ENCODE measurements around the gene HMCES. TPM values are rescaled to one million over a fixed set of nuclear protein-coding genes. Genes with fewer than 3 reads are reported as not detected.
"Not testable (repeated sequence)": the region's sequence is repeated elsewhere in the genome, so short reads cannot be mapped to it uniquely, and the experiment has no call there.

The HMCES gene
- total and polyA plus RNA-seq, 5 donors from 2014 or later: 64.1 to 115 (median 91.2) TPM

DNA sequence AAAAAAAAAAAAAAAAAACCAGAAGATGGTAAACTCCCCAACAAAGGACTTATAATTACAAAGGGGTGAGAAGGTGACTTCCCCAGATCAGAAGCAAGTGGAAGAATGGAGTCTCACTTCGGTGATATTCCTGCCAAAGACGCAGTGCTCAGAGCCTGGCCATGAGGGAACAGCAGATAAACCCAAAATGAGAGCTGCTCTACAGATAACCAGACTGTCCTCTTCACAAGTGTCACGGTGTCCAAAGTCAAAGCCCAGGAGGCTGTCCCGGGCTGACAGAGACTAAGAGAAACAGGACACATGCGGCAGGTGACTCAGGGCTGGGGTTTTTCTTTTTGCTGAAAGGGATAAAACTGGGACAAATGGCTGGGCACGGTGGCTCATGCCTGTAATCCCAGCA lies 48.8 kb downstream of the HMCES start:
- no peak overlapping the region for H3K27ac Mint-ChIP-seq
- H3K27ac ChIP-seq (ENCODE audit: insufficient read depth, low read length, poor library complexity, severe bottlenecking): no peak overlapping the region
- H3K36me3 ChIP-seq (ENCODE audit: control insufficient read depth, insufficient read depth, low read length): no peaks in the 10 kb centered on the region
- no peaks in the 10 kb centered on the region for H3K9me3 Mint-ChIP-seq
- H3K4me1 ChIP-seq (ENCODE audit: control insufficient read depth, insufficient read depth, low read length, poor library complexity, severe bottlenecking): no peaks in the 10 kb centered on the region
- H3K27me3 ChIP-seq (ENCODE audit: control insufficient read depth, insufficient read depth, low read length): no peaks in the 10 kb centered on the region
- H3K4me3 Mint-ChIP-seq: no peak overlapping the region
- no peak for DNase-seq
- peaks cover 5% of the 10 kb centered on the region for H3K27me3 Mint-ChIP-seq
- no peak for ATAC-seq (ENCODE audit: low read depth in 2 of 2)
- H3K36me3 Mint-ChIP-seq: no peaks in the 10 kb centered on the region
- H3K4me3 ChIP-seq (ENCODE audit: low read depth, low read length): no peak overlapping the region
- H3K9me3 ChIP-seq (ENCODE audit: control insufficient read depth in 2 of 2, low read length in 2 of 2): no peaks in the 10 kb centered on the region
- H3K4me1 Mint-ChIP-seq: no peaks in the 10 kb centered on the region

DNA sequence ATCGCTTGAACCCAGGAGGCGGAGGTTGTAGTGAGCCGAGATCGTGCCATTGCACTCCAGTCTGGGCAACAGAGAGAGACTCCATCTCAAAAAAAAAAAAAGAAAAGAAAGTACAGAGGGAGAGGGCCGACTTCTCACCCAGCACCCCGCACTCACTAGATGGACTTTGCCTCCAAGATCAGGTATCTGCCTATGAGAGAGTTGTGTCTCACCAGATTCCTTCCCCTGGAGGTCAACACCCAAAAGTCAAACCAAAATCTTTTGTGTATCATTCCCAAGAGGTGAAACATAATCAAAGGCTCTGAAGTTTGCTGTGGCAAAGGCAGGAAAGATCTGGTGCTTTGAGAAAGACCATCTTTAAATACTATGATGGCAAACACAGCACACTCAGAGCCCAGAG lies 51.2 kb downstream of the HMCES start:
- Mint-ChIP-seq H3K27ac (no peak overlapping the region), H3K4me3 (no peak overlapping the region), H3K4me1 (no peaks in the 10 kb centered on the region), H3K9me3 (no peaks in the 10 kb centered on the region), H3K36me3 (no peaks in the 10 kb centered on the region), H3K27me3 (peaks cover 5% of the 10 kb centered on the region)
- DNase-seq (no peak), ATAC-seq (ENCODE audit: low read depth in 2 of 2) (no peak)
- Histone ChIP-seq H3K4me3 (ENCODE audit: low read depth, low read length) (no peak overlapping the region), H3K27ac (ENCODE audit: insufficient read depth, low read length, poor library complexity, severe bottlenecking) (no peak overlapping the region), H3K27me3 (ENCODE audit: control insufficient read depth, insufficient read depth, low read length) (no peaks in the 10 kb centered on the region), H3K36me3 (ENCODE audit: control insufficient read depth, insufficient read depth, low read length) (no peaks in the 10 kb centered on the region), H3K4me1 (ENCODE audit: control insufficient read depth, insufficient read depth, low read length, poor library complexity, severe bottlenecking) (no peaks in the 10 kb centered on the region), H3K9me3 (ENCODE audit: control insufficient read depth in 2 of 2, low read length in 2 of 2) (no peaks in the 10 kb centered on the region)

DNA sequence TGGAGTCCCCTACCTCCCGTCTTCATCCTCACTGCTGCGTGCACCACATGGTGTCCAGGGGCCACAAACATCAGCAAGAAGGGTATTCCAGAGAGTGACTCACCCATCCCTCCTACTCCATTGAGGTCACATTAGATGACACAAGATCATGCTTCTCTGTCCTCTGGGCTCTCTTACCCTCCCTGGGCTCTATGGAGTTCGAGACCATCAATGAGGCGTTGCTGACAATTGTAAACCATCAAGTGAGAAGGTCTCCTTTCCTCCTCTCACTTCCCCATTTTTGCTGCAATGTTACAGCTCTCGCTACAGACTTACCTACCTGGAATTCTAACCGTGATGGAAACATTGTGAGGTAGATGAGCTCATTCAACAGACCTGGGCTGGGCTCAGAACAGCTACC lies 51.7 kb downstream of the HMCES start:
- DNase-seq (no peak), ATAC-seq (ENCODE audit: low read depth in 2 of 2) (no peak)
- Histone ChIP-seq H3K27me3 (ENCODE audit: control insufficient read depth, insufficient read depth, low read length) (no peaks in the 10 kb centered on the region), H3K36me3 (ENCODE audit: control insufficient read depth, insufficient read depth, low read length) (no peaks in the 10 kb centered on the region), H3K9me3 (ENCODE audit: control insufficient read depth in 2 of 2, low read length in 2 of 2) (no peaks in the 10 kb centered on the region), H3K4me1 (ENCODE audit: control insufficient read depth, insufficient read depth, low read length, poor library complexity, severe bottlenecking) (no peaks in the 10 kb centered on the region), H3K4me3 (ENCODE audit: low read depth, low read length) (no peak overlapping the region), H3K27ac (ENCODE audit: insufficient read depth, low read length, poor library complexity, severe bottlenecking) (no peak overlapping the region)
- Mint-ChIP-seq H3K9me3 (no peaks in the 10 kb centered on the region), H3K36me3 (no peaks in the 10 kb centered on the region), H3K4me3 (no peak overlapping the region), H3K27ac (no peak overlapping the region), H3K27me3 (peaks cover 5% of the 10 kb centered on the region), H3K4me1 (no peaks in the 10 kb centered on the region)

DNA sequence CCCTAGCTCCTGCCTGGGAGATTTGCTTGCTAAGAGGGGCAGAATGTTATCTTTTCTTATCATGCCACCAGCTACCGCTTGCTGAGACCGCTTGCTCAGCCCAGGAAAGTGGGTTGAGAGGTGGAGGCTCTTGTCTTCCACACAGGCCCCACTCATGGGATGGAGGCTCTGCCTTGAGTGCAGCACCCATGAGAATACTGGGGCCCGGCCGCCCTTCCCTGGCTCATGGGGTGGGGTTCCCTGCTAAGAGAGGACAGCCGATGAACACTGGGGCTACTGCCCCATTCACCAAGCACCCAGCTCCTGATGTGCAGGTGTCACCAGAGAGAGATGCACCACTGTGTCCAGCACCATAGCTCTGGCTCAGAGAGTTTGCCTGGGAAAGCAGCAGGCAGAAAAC lies 55.2 kb downstream of the HMCES start:
- no peak for DNase-seq
- H3K36me3 Mint-ChIP-seq: no peaks in the 10 kb centered on the region
- Histone ChIP-seq H3K36me3 (ENCODE audit: control insufficient read depth, insufficient read depth, low read length) (no peaks in the 10 kb centered on the region), H3K27ac (ENCODE audit: insufficient read depth, low read length, poor library complexity, severe bottlenecking) (no peak overlapping the region), H3K27me3 (ENCODE audit: control insufficient read depth, insufficient read depth, low read length) (no peaks in the 10 kb centered on the region), H3K4me3 (ENCODE audit: low read depth, low read length) (no peak overlapping the region), H3K4me1 (ENCODE audit: control insufficient read depth, insufficient read depth, low read length, poor library complexity, severe bottlenecking) (no peaks in the 10 kb centered on the region), H3K9me3 (ENCODE audit: control insufficient read depth in 2 of 2, low read length in 2 of 2) (no peaks in the 10 kb centered on the region)
- H3K27me3 Mint-ChIP-seq: peaks cover 5% of the 10 kb centered on the region
- no peaks in the 10 kb centered on the region for H3K4me1 Mint-ChIP-seq
- H3K9me3 Mint-ChIP-seq: no peaks in the 10 kb centered on the region
- no peak overlapping the region for H3K27ac Mint-ChIP-seq
- no peak overlapping the region for H3K4me3 Mint-ChIP-seq
- no peak for ATAC-seq (ENCODE audit: low read depth in 2 of 2)

DNA sequence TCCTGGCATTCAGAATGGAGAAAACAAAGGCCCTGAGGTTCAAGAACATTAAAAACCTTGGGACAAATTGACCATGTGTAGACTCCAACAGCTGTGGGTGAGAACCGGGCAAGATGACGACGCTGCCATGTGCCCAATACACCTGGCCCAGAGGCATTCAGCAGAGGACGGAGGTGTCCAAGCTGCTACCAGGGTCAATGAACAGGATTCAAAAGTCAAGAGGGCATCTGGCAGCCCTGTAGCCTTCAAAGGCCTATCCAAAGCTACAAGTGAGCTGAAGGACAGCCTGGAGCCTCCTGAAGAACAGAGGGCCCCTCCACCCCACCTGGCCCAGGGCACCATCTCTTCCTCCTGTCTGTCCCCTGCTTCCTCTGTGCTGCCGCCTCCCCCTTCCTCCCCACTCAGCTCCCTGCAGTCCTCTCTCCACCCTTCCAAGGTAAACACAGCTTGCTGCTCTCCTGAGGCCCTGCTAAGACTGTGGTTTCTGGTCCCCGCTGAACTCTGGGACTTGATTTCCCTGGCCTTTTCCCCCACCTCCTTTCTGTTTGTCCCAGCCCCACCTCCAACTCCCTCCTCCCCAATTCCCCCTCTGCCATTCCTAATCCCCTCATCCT lies 57.5 kb downstream of the HMCES start:
- Mint-ChIP-seq H3K9me3 (no peaks in the 10 kb centered on the region), H3K27ac (no peak overlapping the region), H3K27me3 (peaks cover 5% of the 10 kb centered on the region), H3K36me3 (no peaks in the 10 kb centered on the region), H3K4me3 (no peak overlapping the region), H3K4me1 (no peaks in the 10 kb centered on the region)
- ATAC-seq (ENCODE audit: low read depth in 2 of 2) (no peak), DNase-seq (no peak)
- Histone ChIP-seq H3K36me3 (ENCODE audit: control insufficient read depth, insufficient read depth, low read length) (no peaks in the 10 kb centered on the region), H3K4me3 (ENCODE audit: low read depth, low read length) (no peak overlapping the region), H3K4me1 (ENCODE audit: control insufficient read depth, insufficient read depth, low read length, poor library complexity, severe bottlenecking) (no peaks in the 10 kb centered on the region), H3K27me3 (ENCODE audit: control insufficient read depth, insufficient read depth, low read length) (no peaks in the 10 kb centered on the region), H3K27ac (ENCODE audit: insufficient read depth, low read length, poor library complexity, severe bottlenecking) (no peak overlapping the region), H3K9me3 (ENCODE audit: control insufficient read depth in 2 of 2, low read length in 2 of 2) (no peaks in the 10 kb centered on the region)

DNA sequence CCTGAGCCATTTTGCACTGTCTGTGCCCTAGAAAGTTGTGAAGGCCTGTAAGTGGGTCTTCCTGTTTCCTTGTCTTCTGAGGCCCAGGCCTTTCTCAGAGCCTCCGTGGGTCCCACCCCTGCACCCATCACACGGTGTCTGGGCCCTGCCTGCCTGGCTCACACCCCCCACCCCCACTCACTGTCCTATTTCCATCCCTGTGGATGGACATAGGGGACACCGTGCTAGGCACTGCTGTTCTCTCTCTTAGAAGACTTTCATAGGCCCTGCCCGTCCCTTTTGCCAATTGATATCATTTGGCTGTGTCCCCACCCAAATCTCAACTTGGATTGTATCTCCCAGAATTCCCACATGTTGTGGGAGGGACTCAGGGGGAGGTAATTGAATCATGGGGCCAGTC lies 59.0 kb downstream of the HMCES start:
- not testable (repeated sequence) for H3K27me3 ChIP-seq (ENCODE audit: control insufficient read depth, insufficient read depth, low read length); DNase-seq; H3K36me3 Mint-ChIP-seq; H3K27me3 Mint-ChIP-seq; H3K4me1 Mint-ChIP-seq; H3K9me3 ChIP-seq (ENCODE audit: control insufficient read depth in 2 of 2, low read length in 2 of 2); H3K9me3 Mint-ChIP-seq; H3K4me3 Mint-ChIP-seq; ATAC-seq (ENCODE audit: low read depth in 2 of 2); H3K36me3 ChIP-seq (ENCODE audit: control insufficient read depth, insufficient read depth, low read length); H3K27ac Mint-ChIP-seq; H3K4me1 ChIP-seq (ENCODE audit: control insufficient read depth, insufficient read depth, low read length, poor library complexity, severe bottlenecking); H3K4me3 ChIP-seq (ENCODE audit: low read depth, low read length); H3K27ac ChIP-seq (ENCODE audit: insufficient read depth, low read length, poor library complexity, severe bottlenecking)

DNA sequence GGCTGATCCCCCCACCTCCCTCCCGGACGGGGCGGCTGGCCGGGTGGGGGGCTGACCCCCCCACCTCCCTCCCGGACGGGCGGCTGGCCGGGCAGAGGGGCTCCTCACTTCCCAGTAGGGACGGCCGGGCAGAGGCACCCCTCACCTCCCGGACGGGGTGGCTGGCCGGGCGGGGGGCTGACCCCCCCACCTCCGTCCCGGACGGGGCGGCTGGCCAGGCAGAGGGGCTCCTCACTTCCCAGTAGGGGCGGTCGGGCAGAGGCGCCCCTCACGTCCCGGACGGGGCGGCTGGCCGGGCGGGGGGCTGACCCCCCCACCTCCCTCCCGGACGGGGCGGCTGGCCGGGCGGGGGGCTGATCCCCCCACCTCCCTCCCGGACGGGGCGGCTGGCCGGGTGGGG lies 60.5 kb downstream of the HMCES start:
- not testable (repeated sequence) for H3K4me3 ChIP-seq (ENCODE audit: low read depth, low read length); H3K4me1 Mint-ChIP-seq; H3K27me3 ChIP-seq (ENCODE audit: control insufficient read depth, insufficient read depth, low read length); H3K9me3 Mint-ChIP-seq; H3K36me3 ChIP-seq (ENCODE audit: control insufficient read depth, insufficient read depth, low read length); DNase-seq; H3K27ac Mint-ChIP-seq; H3K4me1 ChIP-seq (ENCODE audit: control insufficient read depth, insufficient read depth, low read length, poor library complexity, severe bottlenecking); H3K4me3 Mint-ChIP-seq; H3K27ac ChIP-seq (ENCODE audit: insufficient read depth, low read length, poor library complexity, severe bottlenecking); H3K36me3 Mint-ChIP-seq; H3K9me3 ChIP-seq (ENCODE audit: control insufficient read depth in 2 of 2, low read length in 2 of 2); ATAC-seq (ENCODE audit: low read depth in 2 of 2)
- H3K27me3 Mint-ChIP-seq: peaks cover 14% of the 10 kb centered on the region

DNA sequence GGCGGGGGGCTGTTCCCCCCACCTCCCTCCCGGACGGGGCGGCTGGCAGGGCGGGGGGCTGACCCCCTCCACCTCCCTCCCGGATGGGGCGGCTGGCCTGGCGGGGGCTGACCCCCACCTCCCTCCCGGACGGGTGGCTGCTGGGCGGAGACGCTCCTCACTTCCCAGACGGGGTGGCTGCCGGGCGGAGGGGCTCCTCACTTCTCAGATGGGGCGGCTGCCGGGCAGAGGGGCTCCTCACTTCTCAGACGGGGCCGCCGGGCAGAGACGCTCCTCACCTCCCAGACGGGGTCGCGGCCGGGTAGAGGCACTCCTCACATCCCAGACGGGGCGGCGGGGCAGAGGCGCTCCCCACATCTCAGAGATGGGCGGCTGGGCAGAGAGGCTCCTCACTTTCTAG lies 61.2 kb downstream of the HMCES start:
- H3K36me3 Mint-ChIP-seq; H3K27ac ChIP-seq (ENCODE audit: insufficient read depth, low read length, poor library complexity, severe bottlenecking); H3K27ac Mint-ChIP-seq; H3K4me1 Mint-ChIP-seq; DNase-seq; H3K27me3 ChIP-seq (ENCODE audit: control insufficient read depth, insufficient read depth, low read length); H3K4me3 Mint-ChIP-seq; H3K9me3 Mint-ChIP-seq; H3K9me3 ChIP-seq (ENCODE audit: control insufficient read depth in 2 of 2, low read length in 2 of 2); H3K36me3 ChIP-seq (ENCODE audit: control insufficient read depth, insufficient read depth, low read length); H3K4me3 ChIP-seq (ENCODE audit: low read depth, low read length); ATAC-seq (ENCODE audit: low read depth in 2 of 2); H3K4me1 ChIP-seq (ENCODE audit: control insufficient read depth, insufficient read depth, low read length, poor library complexity, severe bottlenecking): not testable (repeated sequence)
- H3K27me3 Mint-ChIP-seq: peaks cover 17% of the 10 kb centered on the region
